Naive thymus-derived CD4-positive, alpha-beta T cell (primary cell): ENCODE data around the gene FAM228A. TPM values are rescaled to one million over a fixed set of nuclear protein-coding genes. Genes with fewer than 3 reads are reported as not detected.
A peak's percentile ranks its signal among the peaks of the same experiment; 100 is the strongest.

Experiments used
- ATAC-seq: fragments of 150-1000 bp; cut with Tn5 transposase; 2 replicates; pipeline ENCODE4 v1.10.0; 2021; ENCODE audit warnings: mild to moderate bottlenecking, moderate library complexity
- CTCF ChIA-PET: fragments of 350-600 bp; sonication (Branson Sonifier 250); formaldehyde crosslinking; loops from one replicate; lab custom pipeline; 2021; ENCODE audit warnings: antibody characterized with exemption; lab: Charles Lee
- POLR2A ChIA-PET: fragments of 350-600 bp; sonication (Branson Sonifier 250); formaldehyde crosslinking; loops from one replicate; lab custom pipeline; 2021; ENCODE audit warnings: antibody characterized with exemption, inconsistent platforms; lab: Charles Lee
- DNase-seq, 9 donors: peaks; one replicate each; pipeline versions ENCODE4 v3.0.0 to v3.0.0-alpha.2; 2020 to 2022; ENCODE audit warnings: mixed read lengths in 1 of 9
- H3K27ac ChIP-seq: one replicate; pipeline ENCODE4 v1.7.0; 2013; ENCODE audit warnings: mild to moderate bottlenecking, low read depth, low read length, moderate library complexity
- H3K27me3 ChIP-seq, 2 donors: one replicate each; pipeline ENCODE4 v1.7.0; 2013; ENCODE audit warnings: low read length in 2 of 2, mild to moderate bottlenecking in 2 of 2, moderate library complexity in 2 of 2; ENCODE audit not compliant: control insufficient read depth in 2 of 2, insufficient read depth in 2 of 2
- H3K36me3 ChIP-seq, 3 experiments: 1 replicate in 2 of 3; 2 replicates in 1 of 3; pipeline ENCODE4 v1.7.0; 2013; ENCODE audit warnings: low read length in 3 of 3, mild to moderate bottlenecking in 3 of 3, moderate library complexity in 1 of 3; ENCODE audit not compliant: insufficient read depth in 3 of 3, control insufficient read depth in 2 of 3
- H3K4me1 ChIP-seq, 2 donors: one replicate each; pipeline ENCODE4 v1.7.0; 2013; ENCODE audit warnings: low read length in 2 of 2, mild to moderate bottlenecking in 2 of 2, moderate library complexity in 1 of 2; ENCODE audit not compliant: control insufficient read depth in 2 of 2, insufficient read depth in 2 of 2
- H3K4me3 ChIP-seq: 2 replicates; pipeline ENCODE4 v1.7.0; 2013; ENCODE audit warnings: mild to moderate bottlenecking, low read length
- H3K9me3 ChIP-seq, 3 experiments: 1 replicate in 2 of 3; 2 replicates in 1 of 3; pipeline ENCODE4 v1.7.0; 2013; ENCODE audit warnings: low read length in 3 of 3; ENCODE audit not compliant: control insufficient read depth in 2 of 3
- H3K27ac Mint-ChIP-seq, 9 donors: one replicate each; pipeline ENCODE4 v1.8.0; 2020 to 2022; ENCODE audit warnings: mixed read lengths in 9 of 9, mild to moderate bottlenecking in 8 of 9, moderate library complexity in 5 of 9, inconsistent platforms in 2 of 9
- H3K27me3 Mint-ChIP-seq, 5 donors: one replicate each; pipeline ENCODE4 v1.8.0; 2021 to 2022; ENCODE audit warnings: mixed read lengths in 5 of 5, mild to moderate bottlenecking in 1 of 5
- H3K36me3 Mint-ChIP-seq, 5 donors: one replicate each; pipeline ENCODE4 v1.8.0; 2020 to 2022; ENCODE audit warnings: mixed read lengths in 5 of 5, mild to moderate bottlenecking in 3 of 5, inconsistent platforms in 1 of 5
- H3K4me1 Mint-ChIP-seq, 7 donors: one replicate each; pipeline ENCODE4 v1.8.0; 2020 to 2022; ENCODE audit warnings: mixed read lengths in 7 of 7, mild to moderate bottlenecking in 3 of 7, inconsistent platforms in 1 of 7
- H3K4me3 Mint-ChIP-seq, 10 donors: one replicate each; pipeline ENCODE4 v1.8.0; 2020 to 2022; ENCODE audit warnings: mild to moderate bottlenecking in 10 of 10, mixed read lengths in 10 of 10, moderate library complexity in 6 of 10, inconsistent platforms in 2 of 10
- H3K9me3 Mint-ChIP-seq, 11 donors: one replicate each; pipeline ENCODE4 v1.8.0; 2020 to 2022; ENCODE audit warnings: mixed read lengths in 11 of 11, mild to moderate bottlenecking in 4 of 11, inconsistent platforms in 1 of 11, moderate library complexity in 1 of 11
- intact Hi-C, 2 donors: fragments of 100-400 bp; cut with micrococcal nuclease; formaldehyde crosslinking; loops; one replicate each; pipeline ENCODE4 v1.15.1; 2023
- polyA plus RNA-seq, 2 donors: library from polyadenylated mRNA; unstranded; fragments of 300-500 nt; fragmentation: Illumina TruSeq; gene quantifications; one replicate each; pipeline ENCODE4 v1.2.3, GENCODE V29; 2021
- total RNA-seq, 6 experiments: library from RNA in 5 of 6; stranded (reverse) in 5 of 6; gene quantifications; 1 replicate in 5 of 6; 2 replicates in 1 of 6; pipeline ENCODE4 v1.2.3 and lab custom pipeline; 2021 to 2026

FAM228A gene
- total and polyA plus RNA-seq, 7 experiments from 2014 or later, result 0.54 to 1.4 (median 0.63) TPM; not detected in 4

DNA sequence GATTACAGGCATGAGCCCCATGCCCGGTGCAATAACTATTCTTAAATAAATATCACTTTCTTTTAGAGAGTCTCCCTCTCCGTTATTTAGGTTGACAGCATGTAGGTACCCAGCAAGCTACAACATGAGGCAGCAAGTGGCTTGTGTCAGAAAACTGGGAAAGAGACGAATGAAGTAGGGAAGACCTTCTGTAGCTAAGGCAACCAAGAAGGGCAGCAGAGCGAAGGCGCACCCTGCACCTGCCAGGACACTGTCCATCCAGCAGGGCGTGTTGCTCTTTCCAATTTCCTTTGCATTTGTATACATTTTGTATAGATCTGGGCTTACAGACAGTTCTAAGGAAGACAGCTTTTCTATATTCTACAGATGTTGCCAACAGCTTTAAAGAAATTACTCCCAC, 48.1 kb downstream of the FAM228A start:
- ChIA-PET POLR2A (no interaction called here), CTCF (no interaction called here)
- peaks cover 0 to 45% (median 8%) of the 10 kb centered on the region in 5 donors for H3K36me3 Mint-ChIP-seq
- no peaks in the 10 kb centered on the region for H3K9me3 ChIP-seq
- no peak overlapping the region for H3K4me3 ChIP-seq
- H3K9me3 Mint-ChIP-seq, result peaks cover 0 to 1% (median 0%) of the 10 kb centered on the region in 11 donors
- no peaks in the 10 kb centered on the region for H3K27me3 ChIP-seq
- no peak for ATAC-seq
- intact Hi-C loops, result no loop called here
- H3K4me1 Mint-ChIP-seq, result peaks cover 0 to 1% (median 0%) of the 10 kb centered on the region in 7 donors
- DNase-seq, result no peak
- no peaks in the 10 kb centered on the region for H3K4me1 ChIP-seq
- H3K36me3 ChIP-seq, result peaks cover 0 to 49% (median 4%) of the 10 kb centered on the region in 3 experiments
- H3K4me3 Mint-ChIP-seq, result no peak overlapping the region
- H3K27ac Mint-ChIP-seq, result no peak overlapping the region
- H3K27ac ChIP-seq, result no peak overlapping the region
- H3K27me3 Mint-ChIP-seq, result no peaks in the 10 kb centered on the region

DNA sequence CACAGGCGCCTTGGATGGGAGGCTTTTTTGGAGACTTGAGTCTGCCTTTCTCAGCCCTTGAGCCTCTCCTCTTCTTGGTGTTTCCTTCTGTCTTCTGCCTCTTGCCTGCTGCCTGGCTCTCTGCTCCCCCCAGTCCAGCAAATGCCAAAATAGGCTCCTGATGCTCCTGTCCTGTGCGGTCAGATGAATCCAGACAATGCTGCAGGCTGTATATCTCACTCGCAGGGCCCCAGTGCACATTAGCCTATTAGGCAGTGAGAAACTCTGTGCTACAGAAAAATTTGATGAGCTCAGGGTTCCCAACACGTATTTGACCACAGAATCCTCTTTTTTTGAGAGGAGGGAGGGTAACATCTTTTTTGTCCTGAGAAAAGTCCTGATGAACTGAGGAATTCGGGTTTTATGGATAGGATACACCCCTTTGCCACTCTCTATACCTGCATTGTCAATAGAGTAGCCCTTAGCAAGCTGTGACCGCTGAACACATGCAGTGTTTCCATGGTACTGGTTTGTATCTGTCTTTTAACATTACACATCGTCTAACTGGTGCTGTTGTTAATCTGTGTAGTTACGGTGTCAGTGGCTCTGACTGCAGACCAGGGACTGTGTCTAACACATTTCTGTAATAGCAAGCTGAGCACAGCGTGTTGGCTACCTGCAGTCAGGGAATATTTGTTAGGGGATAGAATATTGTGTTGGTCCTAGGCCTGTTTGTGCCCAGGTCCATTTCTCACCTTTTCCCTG, 50.8 kb downstream of the FAM228A start:
- peaks cover 0 to 1% (median 0%) of the 10 kb centered on the region in 11 donors for H3K9me3 Mint-ChIP-seq
- Histone ChIP-seq H3K36me3 (peaks cover 0 to 24% (median 0%) of the 10 kb centered on the region in 3 experiments), H3K27ac (no peak overlapping the region), H3K4me1 (no peaks in the 10 kb centered on the region), H3K27me3 (no peaks in the 10 kb centered on the region), H3K9me3 (no peaks in the 10 kb centered on the region), H3K4me3 (no peak overlapping the region)
- H3K27me3 Mint-ChIP-seq, result no peaks in the 10 kb centered on the region
- H3K27ac Mint-ChIP-seq, result no peak overlapping the region
- DNase-seq (no peak), ATAC-seq (no peak)
- intact Hi-C loops, result no loop called here
- no peak overlapping the region for H3K4me3 Mint-ChIP-seq
- ChIA-PET POLR2A (no interaction called here), CTCF (no interaction called here)
- no peaks in the 10 kb centered on the region for H3K4me1 Mint-ChIP-seq
- peaks cover 0 to 25% (median 6%) of the 10 kb centered on the region in 5 donors for H3K36me3 Mint-ChIP-seq

DNA sequence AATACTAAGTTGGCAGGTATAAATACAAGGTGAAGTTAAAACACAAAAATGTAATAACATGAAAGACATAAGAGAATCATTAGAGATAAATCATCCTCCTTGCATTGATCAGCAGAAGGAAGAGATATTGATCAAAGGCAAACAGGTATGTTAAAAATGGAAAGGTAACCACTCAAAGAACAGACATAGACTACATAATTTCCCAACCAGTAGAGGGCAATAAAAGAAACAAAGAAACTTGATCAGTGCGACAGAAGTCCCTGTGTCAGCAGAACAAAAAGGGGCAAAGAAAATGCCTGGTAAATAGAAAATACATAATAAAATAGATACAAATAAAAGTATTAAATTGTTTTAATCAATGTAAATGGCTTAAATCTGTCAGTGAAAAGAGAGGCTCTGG, 53.6 kb downstream of the FAM228A start:
- no peaks in the 10 kb centered on the region for H3K9me3 ChIP-seq
- CTCF ChIA-PET, result no interaction called here
- peaks cover 0 to 22% (median 6%) of the 10 kb centered on the region in 5 donors for H3K36me3 Mint-ChIP-seq
- no peaks in the 10 kb centered on the region for H3K27me3 ChIP-seq
- H3K27ac ChIP-seq, result no peak overlapping the region
- no peak overlapping the region for H3K27ac Mint-ChIP-seq
- POLR2A ChIA-PET, result no interaction called here
- no peaks in the 10 kb centered on the region for H3K27me3 Mint-ChIP-seq
- peaks cover 0 to 16% (median 0%) of the 10 kb centered on the region in 3 experiments for H3K36me3 ChIP-seq
- H3K4me1 ChIP-seq, result no peaks in the 10 kb centered on the region
- DNase-seq (no peak), ATAC-seq (no peak)
- no peak overlapping the region for H3K4me3 Mint-ChIP-seq
- intact Hi-C loops, result loop anchor here (1.0 to 2.0 kb wide), 2 partner anchors 154 kb away; no protein-coding TSS in a partner anchor
- H3K9me3 Mint-ChIP-seq, result peaks cover 0 to 1% (median 0%) of the 10 kb centered on the region in 11 donors
- H3K4me1 Mint-ChIP-seq, result no peaks in the 10 kb centered on the region
- H3K4me3 ChIP-seq, result no peak overlapping the region

DNA sequence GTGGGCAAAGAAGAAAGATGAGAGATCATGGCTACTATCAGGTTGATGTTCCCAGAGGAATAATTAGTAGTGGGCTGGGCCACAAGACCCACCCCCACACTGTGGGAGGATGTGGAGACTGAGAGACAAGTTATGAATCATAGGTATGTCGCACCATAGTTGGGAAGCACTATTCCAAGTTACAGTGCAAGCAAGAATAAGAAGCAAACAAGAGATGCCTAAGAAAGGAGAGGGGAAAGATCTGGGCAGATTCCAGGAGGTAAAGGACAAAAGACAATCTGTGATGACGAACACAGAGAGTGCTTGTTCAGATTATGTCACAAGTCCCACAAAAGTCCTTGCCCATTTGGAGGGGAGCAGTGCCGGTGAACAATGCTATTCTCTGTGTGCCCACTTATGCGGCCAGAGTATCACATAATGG, 56.6 kb downstream of the FAM228A start:
- Mint-ChIP-seq H3K9me3 (peaks cover 0 to 1% (median 0%) of the 10 kb centered on the region in 11 donors), H3K27ac (no peak overlapping the region), H3K4me1 (no peaks in the 10 kb centered on the region), H3K36me3 (peaks cover 2 to 23% (median 11%) of the 10 kb centered on the region in 5 donors), H3K27me3 (no peaks in the 10 kb centered on the region), H3K4me3 (no peak overlapping the region)
- no peak for ATAC-seq
- Histone ChIP-seq H3K4me3 (no peak overlapping the region), H3K4me1 (no peaks in the 10 kb centered on the region), H3K36me3 (no peaks in the 10 kb centered on the region), H3K9me3 (no peaks in the 10 kb centered on the region), H3K27me3 (no peaks in the 10 kb centered on the region), H3K27ac (no peak overlapping the region)
- intact Hi-C loops, result loop anchor here in 1 of 2 donors (10.0 kb wide), 1 partner anchor 407 kb away; no protein-coding TSS in a partner anchor
- no peak for DNase-seq
- POLR2A ChIA-PET, result interaction anchor here (0.6 kb wide), 1 partner anchor 153 kb away, joined by 4 read pairs; no protein-coding TSS in a partner anchor
- CTCF ChIA-PET, result interaction anchor here (0.7 kb wide), 1 partner anchor 970 kb away, joined by 3 read pairs; no protein-coding TSS in a partner anchor

DNA sequence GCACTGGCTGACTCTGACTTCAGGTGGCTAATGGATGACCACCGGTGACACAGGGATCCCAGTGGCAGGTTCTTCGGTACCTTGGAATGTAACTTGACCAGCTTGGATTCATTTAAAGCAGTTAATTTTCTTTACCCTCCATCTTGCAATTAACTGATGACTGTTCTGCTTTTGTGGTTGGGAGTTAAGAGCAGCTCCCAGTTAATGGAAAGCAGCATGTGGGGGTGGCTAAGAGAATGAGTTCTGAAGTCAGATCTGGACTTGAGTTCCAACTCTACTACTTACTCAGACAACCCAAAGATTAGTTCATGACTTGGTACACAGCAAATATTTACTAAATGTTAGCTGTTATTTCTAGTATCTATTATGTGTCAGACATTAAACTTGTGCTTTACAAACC, 58.5 kb downstream of the FAM228A start:
- H3K27me3 Mint-ChIP-seq, result no peaks in the 10 kb centered on the region
- peaks cover under 1 to 26% (median 3%) of the 10 kb centered on the region in 5 donors for H3K36me3 Mint-ChIP-seq
- ChIA-PET CTCF (interaction anchor here (0.8 to 1.2 kb wide), 2 partner anchors 150 to 417 kb away, joined by 3 to 4 read pairs; no protein-coding TSS in a partner anchor), POLR2A (no interaction called here)
- Histone ChIP-seq H3K4me1 (no peaks in the 10 kb centered on the region), H3K36me3 (no peaks in the 10 kb centered on the region), H3K9me3 (no peaks in the 10 kb centered on the region), H3K27me3 (no peaks in the 10 kb centered on the region), H3K27ac (no peak overlapping the region), H3K4me3 (no peak overlapping the region)
- no peak overlapping the region for H3K27ac Mint-ChIP-seq
- no peak overlapping the region for H3K4me3 Mint-ChIP-seq
- no peak for ATAC-seq
- H3K4me1 Mint-ChIP-seq, result peaks cover 0 to 9% (median 0%) of the 10 kb centered on the region in 7 donors
- no peaks in the 10 kb centered on the region for H3K9me3 Mint-ChIP-seq
- intact Hi-C loops, result loop anchor here in 1 of 2 donors (10.0 kb wide), 1 partner anchor 409 kb away; no protein-coding TSS in a partner anchor
- DNase-seq, result no peak

DNA sequence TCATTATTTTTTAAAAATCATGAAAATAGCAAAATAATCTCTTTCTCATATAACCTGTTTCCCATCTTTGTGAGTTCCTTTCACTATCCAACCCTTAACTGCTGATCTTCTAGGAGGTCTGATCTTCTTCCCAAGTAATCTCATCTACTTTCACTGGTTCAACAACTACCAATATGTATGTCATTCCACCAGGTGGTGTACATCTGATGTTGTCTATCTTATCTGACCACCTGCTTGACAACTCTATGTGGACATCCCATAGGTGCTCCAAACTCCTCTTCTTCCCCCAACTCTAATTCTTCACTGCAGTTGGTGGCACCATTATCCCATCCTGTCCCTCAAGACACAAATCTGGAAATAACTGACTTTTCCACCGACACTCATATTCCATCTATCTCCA, 62.5 kb downstream of the FAM228A start:
- intact Hi-C loops, result loop anchor here in 1 of 2 donors (1.0 to 10.0 kb wide), 2 partner anchors 145 to 413 kb away; no protein-coding TSS in a partner anchor
- H3K36me3 Mint-ChIP-seq, result peaks cover 2 to 34% (median 8%) of the 10 kb centered on the region in 5 donors
- no peaks in the 10 kb centered on the region for H3K4me1 ChIP-seq

More for the DNA sequence above, 62.5 kb downstream of the FAM228A start:
- H3K27ac Mint-ChIP-seq, result peak overlapping the region in 4 of 9 donors; percentile 0 to 29 (median 14)
- CTCF ChIA-PET, result interaction anchor here (0.8 kb wide), 1 partner anchor 66 kb away, joined by 4 read pairs; no protein-coding TSS in a partner anchor
- H3K27me3 Mint-ChIP-seq, result no peaks in the 10 kb centered on the region
- Histone ChIP-seq H3K36me3 (peaks cover 0 to 5% (median 0%) of the 10 kb centered on the region in 3 experiments), H3K27me3 (no peaks in the 10 kb centered on the region), H3K4me3 (no peak overlapping the region), H3K9me3 (no peaks in the 10 kb centered on the region), H3K27ac (no peak overlapping the region)
- H3K4me3 Mint-ChIP-seq, result no peak overlapping the region
- ATAC-seq (no peak), DNase-seq (no peak)
- POLR2A ChIA-PET, result no interaction called here
- no peaks in the 10 kb centered on the region for H3K9me3 Mint-ChIP-seq
- H3K4me1 Mint-ChIP-seq, result peaks cover 0 to 9% (median 0%) of the 10 kb centered on the region in 7 donors
